ENCODE data around the gene PLEKHM3.

GRCh38 chr2:207956771-207957170, 68.6 kb downstream of the PLEKHM3 start:
- TF ChIP-seq SUZ12 (IDR thresholded peaks at IDR 0.05; ENCODE audit: extremely low read depth, insufficient read depth, insufficient read length) (no peak), YY1 (IDR thresholded peaks at IDR 0.05; ENCODE audit: insufficient read depth, insufficient read length) (no peak), ZNF274 (IDR thresholded peaks at IDR 0.05; ENCODE audit: low read depth, low read length) (no peak)
